ENCODE results near the gene SPINT2.

SPINT2 gene

DNA sequence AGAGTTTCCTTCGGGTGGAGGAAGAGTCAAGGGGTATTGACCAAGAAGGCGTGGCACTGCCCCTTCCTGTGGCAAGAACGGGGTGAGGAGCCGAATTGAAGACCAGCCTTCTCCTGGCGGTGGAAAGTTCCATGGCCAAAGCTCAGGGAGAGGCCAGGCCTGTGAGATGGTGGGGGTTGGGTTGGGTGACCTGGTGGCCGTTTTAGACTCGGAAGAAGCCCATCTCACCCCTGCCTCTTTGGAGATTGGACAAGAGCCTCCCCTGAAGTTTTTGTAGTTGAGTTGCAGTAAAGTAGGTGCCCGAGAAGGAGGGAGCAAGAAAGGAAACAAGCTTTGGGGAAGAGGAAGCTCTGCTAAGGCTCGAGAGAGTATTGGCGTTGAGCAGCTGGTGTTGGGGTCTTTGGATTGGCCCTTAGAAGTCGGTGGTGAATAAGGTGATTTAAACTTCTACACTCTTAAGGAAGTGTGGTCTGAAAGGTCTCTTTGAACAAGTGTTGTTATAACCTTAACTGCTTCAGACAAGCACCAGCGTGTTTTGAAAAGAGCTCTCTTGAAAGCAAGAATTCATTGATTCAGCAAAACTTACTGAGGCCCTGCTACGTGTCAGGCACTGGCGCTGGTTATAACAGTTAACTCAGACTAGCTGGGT lies 964 bp downstream of the SPINT2 start:
- H3K27ac ChIP-seq = peak overlapping the region; percentile 90
- peak overlapping the region; percentile 71 for H3K4me3 ChIP-seq
- H3K4me2 ChIP-seq = peak overlapping the region; percentile 95

DNA sequence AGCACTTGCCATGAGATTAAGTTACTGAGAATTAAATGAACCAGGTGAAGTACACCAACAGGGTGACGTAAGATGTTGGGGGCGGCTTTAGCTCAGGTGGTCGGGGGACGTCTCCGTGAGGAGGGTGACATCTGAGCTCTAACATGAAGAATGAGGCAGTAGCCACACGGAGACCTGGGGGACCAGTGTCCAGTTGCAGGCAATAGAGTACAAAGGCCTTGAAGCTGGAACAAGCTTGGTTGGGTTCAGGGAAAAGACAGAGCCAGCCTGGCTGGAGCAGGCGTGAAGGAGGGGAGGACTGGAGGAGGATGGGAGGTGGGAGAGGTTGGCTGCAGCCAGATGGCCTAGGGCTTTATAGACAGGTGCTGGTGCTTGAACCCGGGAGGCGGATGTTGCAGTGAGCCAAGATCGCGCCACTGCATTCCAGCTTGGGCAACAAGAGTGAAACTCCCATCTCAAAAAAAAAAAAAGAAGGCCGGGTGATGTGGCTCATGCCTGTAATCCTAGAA lies 1.6 kb downstream of the SPINT2 start:
- peaks cover 13% of the 10 kb centered on the region for H3K36me3 ChIP-seq
- H3K4me1 ChIP-seq = peaks cover 62% of the 10 kb centered on the region
- H3K4me3 ChIP-seq = peak overlapping the region; percentile 71
- peak overlapping the region; percentile 95 for H3K4me2 ChIP-seq
- no peaks in the 10 kb centered on the region for H3K9me3 ChIP-seq
- no peak for TF ChIP-seq Cebpa-rat (IDR thresholded peaks at IDR 0.05)
- H3K27ac ChIP-seq = peak overlapping the region; percentile 90; the same call in 1 of the 2 replicates
- H3K27me3 ChIP-seq = no peaks in the 10 kb centered on the region
- H4K20me1 ChIP-seq = peaks cover 56% of the 10 kb centered on the region
- H3K9ac ChIP-seq = peak overlapping the region; percentile 80

More for the DNA sequence above, 964 bp downstream of the SPINT2 start:
- Histone ChIP-seq H3K27me3 (no peaks in the 10 kb centered on the region), H3K9me3 (no peaks in the 10 kb centered on the region), H3K36me3 (peaks cover 8% of the 10 kb centered on the region), H3K4me1 (peaks cover 56% of the 10 kb centered on the region), H4K20me1 (peaks cover 50% of the 10 kb centered on the region), H3K9ac (peak overlapping the region; percentile 80)
- TF ChIP-seq Cebpa-rat (IDR thresholded peaks at IDR 0.05) = no peak

DNA sequence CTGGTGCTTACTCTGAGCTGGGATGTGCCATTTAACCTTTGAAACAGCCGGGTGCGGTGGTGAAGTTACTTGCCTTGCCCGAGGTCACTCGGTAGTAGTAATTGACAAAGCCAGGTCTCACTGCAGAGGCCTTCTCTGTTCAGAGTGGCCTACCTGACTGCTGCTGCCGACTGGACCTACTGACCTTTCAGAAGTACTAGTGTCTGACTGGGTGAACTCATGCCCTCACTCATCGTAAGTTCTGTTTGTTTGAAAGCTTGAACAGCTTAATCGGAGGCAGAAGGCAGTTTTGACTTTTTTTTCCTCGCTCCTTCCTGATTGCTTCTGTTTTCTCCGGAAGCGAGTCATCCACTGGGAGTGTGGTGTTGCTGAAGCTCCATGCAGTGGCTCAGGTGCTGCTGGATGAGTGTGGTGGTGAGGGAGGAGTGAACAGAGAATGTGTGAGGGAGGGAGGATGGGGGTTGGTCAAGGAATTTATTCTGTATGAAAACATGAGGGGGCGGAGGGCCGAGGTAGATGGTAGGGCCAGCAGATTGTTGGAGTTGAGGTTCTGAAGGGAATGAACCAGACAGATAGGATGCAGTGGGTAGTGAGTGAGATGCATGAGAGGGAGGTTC lies 2.7 kb downstream of the SPINT2 start:
- Histone ChIP-seq H3K4me3 (no peak overlapping the region), H3K27me3 (no peaks in the 10 kb centered on the region), H3K4me1 (peaks cover 73% of the 10 kb centered on the region), H3K9ac (no peak overlapping the region), H3K4me2 (peak overlapping the region; percentile 95), H4K20me1 (peaks cover 68% of the 10 kb centered on the region), H3K9me3 (no peaks in the 10 kb centered on the region), H3K27ac (no peak overlapping the region), H3K36me3 (peaks cover 13% of the 10 kb centered on the region)
- no peak for TF ChIP-seq Cebpa-rat (IDR thresholded peaks at IDR 0.05)

DNA sequence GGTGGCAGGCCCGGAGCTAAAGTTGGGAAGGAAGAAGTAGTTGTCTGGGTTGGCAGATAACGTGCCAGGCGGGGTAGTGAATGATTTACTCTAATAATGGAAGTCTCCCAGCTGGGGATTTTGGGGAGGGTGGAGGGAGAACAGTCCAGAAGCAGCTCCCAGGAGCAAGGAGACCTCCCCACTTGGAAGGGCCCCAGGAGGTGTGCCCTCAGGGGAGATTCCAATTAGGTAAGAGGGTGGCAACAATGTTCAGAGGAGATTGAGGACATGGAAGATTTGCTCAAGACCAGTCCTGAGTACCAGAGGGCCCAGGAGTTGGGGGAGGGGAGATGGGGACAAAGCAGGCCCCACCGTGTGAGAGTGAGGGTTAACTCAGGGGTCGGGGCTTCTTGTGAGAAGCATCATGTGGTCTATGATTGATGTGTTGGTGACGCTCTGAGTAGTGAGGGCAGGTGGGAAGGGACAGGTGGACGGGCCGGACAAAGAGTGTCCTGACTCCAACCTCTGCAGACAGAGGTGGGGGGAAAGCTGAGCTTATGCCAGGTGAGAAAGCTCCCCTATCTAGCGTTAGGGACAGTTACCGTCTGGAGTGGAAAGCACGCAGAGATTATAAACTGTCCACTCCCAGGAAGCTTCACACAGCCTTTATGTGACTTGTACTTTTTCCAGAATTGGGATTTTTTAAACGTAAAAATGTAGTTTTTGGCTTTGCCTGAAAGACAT lies 3.5 kb downstream of the SPINT2 start:
- TF ChIP-seq Cebpa-rat (IDR thresholded peaks at IDR 0.05) = no peak
- Histone ChIP-seq H4K20me1 (peaks cover 76% of the 10 kb centered on the region), H3K36me3 (peaks cover 19% of the 10 kb centered on the region), H3K27me3 (no peaks in the 10 kb centered on the region), H3K4me3 (no peak overlapping the region), H3K4me2 (peak overlapping the region; percentile 95), H3K9ac (0 out of 2 replicates have a peak overlapping the region, but pooled peaks have one; percentile 1), H3K27ac (peak overlapping the region; percentile 18; the same call in 1 of the 2 replicates), H3K9me3 (no peaks in the 10 kb centered on the region), H3K4me1 (peaks cover 73% of the 10 kb centered on the region)

DNA sequence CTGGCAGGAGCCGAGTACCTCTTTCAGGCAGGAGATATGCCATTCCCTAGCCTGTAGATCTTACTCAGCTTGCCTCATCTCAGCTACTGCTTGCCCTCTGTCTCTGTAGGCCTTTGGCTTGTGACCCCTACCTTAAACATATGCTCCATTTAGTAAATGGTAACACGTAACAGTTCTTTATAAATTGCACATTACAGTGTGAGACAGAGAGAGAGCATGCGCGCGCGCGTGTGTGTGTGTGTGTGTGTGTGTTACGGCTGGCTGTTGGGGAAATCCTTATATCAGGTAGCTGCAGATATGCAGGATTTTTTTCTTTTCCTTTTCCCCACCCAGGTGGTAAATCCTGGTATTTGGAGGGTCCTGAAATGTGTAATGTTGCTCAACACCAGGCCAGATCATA lies 4.2 kb downstream of the SPINT2 start:
- H3K9ac ChIP-seq = 0 out of 2 replicates have a peak overlapping the region, but pooled peaks have one; percentile 1
- H3K27me3 ChIP-seq = no peaks in the 10 kb centered on the region
- H3K4me2 ChIP-seq = peak overlapping the region; percentile 95
- no peaks in the 10 kb centered on the region for H3K9me3 ChIP-seq
- peaks cover 23% of the 10 kb centered on the region for H3K36me3 ChIP-seq
- peaks cover 66% of the 10 kb centered on the region for H3K4me1 ChIP-seq
- H3K4me3 ChIP-seq = no peak overlapping the region
- H4K20me1 ChIP-seq = peaks cover 82% of the 10 kb centered on the region
- no peak for TF ChIP-seq Cebpa-rat (IDR thresholded peaks at IDR 0.05)
- peak overlapping the region; percentile 18; the same call in 1 of the 2 replicates for H3K27ac ChIP-seq

DNA sequence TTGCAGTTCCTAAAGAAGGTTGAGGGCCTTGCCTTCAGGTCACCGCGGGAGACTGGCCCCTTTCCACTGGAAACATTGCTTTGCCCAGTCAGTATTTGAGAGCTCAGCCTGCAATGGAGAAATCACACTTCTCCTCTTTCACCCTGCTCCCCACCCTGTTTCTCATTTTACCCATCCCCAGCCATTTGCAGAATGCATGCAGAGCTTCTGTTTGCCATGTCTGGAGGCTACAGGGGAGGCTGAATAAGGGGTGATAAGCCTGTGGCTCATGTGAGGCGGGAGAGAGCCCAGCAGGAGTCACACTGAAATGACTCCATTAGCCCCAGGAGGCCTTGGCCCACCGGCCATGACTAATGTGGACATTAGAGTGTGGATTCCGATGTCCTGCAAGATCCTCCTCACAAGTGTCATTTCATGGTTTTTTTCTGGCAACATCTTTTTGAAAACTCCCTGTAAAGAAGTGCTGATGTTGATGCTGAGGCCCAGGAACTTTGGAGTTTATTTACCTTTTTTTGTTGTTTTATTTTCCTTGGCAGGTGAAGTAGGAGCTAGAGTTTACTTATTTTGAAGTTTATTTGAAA lies 6.3 kb downstream of the SPINT2 start:
- Histone ChIP-seq H3K4me1 (peaks cover 73% of the 10 kb centered on the region), H3K9me3 (no peaks in the 10 kb centered on the region), H3K9ac (no peak overlapping the region), H3K27ac (no peak overlapping the region), H3K4me3 (no peak overlapping the region), H3K27me3 (no peaks in the 10 kb centered on the region), H3K36me3 (peaks cover 38% of the 10 kb centered on the region), H3K4me2 (no peak overlapping the region), H4K20me1 (peaks cover 100% of the 10 kb centered on the region)
- no peak for TF ChIP-seq Cebpa-rat (IDR thresholded peaks at IDR 0.05)

DNA sequence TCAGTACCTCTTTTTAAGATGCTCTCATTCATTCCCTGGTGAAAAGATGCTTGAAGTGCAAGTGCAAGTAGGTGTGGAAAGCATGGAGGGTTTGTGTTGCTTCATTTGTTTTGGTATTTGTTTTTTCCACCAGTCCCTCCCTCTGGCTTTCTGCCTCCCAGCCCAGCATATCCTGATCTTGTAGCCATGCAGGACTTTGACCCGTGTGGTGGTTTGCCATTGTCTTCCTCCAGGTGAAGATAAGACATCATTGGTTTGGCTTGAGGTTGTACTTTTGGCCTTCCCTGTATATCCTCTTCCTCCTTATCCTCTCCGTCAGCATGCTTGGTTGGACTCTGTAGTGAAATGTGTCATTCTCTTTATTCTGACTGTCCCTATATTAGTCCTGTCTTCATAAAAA lies 9.1 kb downstream of the SPINT2 start:
- Histone ChIP-seq H3K27ac (no peak overlapping the region), H3K4me1 (peaks cover 61% of the 10 kb centered on the region), H3K27me3 (no peaks in the 10 kb centered on the region), H4K20me1 (peaks cover 100% of the 10 kb centered on the region), H3K9ac (no peak overlapping the region), H3K4me3 (no peak overlapping the region), H3K9me3 (no peaks in the 10 kb centered on the region), H3K36me3 (peaks cover 53% of the 10 kb centered on the region), H3K4me2 (no peak overlapping the region)
- TF ChIP-seq Cebpa-rat (IDR thresholded peaks at IDR 0.05) = no peak

DNA sequence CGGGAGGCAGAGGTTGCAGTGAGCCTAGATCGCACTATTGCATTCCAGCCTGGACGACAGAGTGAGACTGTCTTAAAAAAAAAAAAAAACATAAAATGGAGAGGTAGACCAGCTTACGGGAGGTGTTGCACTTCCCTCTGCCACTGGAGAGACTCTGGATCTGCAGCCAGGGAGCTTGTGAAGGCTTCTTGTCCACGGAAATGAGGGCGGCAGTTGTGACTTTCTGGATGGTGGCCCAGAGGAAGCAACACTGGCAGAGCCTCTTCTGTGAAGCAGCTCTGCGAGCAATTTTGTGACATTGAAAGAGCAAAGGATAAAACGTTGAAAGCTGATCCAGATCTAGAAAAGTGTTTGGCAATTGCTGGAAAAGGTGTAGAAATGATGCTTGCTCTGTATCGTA lies 10.4 kb downstream of the SPINT2 start:
- Histone ChIP-seq H3K9ac (no peak overlapping the region), H3K9me3 (no peaks in the 10 kb centered on the region), H4K20me1 (peaks cover 100% of the 10 kb centered on the region), H3K36me3 (peaks cover 55% of the 10 kb centered on the region), H3K4me2 (peak overlapping the region; percentile 30), H3K4me1 (peaks cover 71% of the 10 kb centered on the region), H3K4me3 (no peak overlapping the region), H3K27ac (no peak overlapping the region), H3K27me3 (no peaks in the 10 kb centered on the region)
- no peak for TF ChIP-seq Cebpa-rat (IDR thresholded peaks at IDR 0.05)

DNA sequence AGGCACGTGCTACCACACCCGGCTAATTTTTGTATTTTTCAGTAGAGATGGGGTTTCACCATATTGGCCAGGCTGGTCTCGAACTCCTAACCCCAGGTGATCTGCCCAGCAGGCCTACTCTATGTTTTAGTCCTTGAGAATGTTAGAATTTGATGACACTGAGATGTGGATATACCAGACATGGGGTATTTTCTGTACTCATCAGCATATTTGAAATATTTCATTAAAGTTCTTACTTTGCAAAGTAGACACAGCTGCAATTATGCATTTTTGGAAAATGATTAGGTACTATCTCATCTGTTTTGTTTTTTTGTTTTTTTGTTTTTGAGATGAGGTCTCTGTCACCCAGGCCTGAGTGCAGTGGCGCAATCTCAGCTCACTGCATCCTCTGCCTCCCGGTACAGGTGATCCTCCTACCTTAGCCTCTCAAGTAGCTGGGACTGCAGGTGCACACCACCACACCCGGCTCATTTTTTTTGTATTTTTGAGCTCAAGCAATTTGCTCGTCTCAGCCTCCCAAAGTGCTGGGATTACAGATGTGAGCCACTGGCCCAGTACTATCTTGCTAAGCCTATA lies 12.7 kb downstream of the SPINT2 start:
- H3K27ac ChIP-seq = no peak overlapping the region
- H4K20me1 ChIP-seq = peaks cover 100% of the 10 kb centered on the region
- no peaks in the 10 kb centered on the region for H3K27me3 ChIP-seq
- H3K9me3 ChIP-seq = no peaks in the 10 kb centered on the region
- no peak for TF ChIP-seq Cebpa-rat (IDR thresholded peaks at IDR 0.05)
- H3K36me3 ChIP-seq = peaks cover 58% of the 10 kb centered on the region
- peaks cover 74% of the 10 kb centered on the region for H3K4me1 ChIP-seq
- no peak overlapping the region for H3K4me3 ChIP-seq
- no peak overlapping the region for H3K4me2 ChIP-seq
- no peak overlapping the region for H3K9ac ChIP-seq
